Activated effector memory CD4-positive, alpha-beta T cell treated with anti-CD3 and anti-CD28 coated beads, Interleukin-2, amount 50 U/mL, for 16 hours (primary cell): ENCODE data around the gene MLEC.

ENCODE experiments used
- DNase-seq: peaks from one replicate; pipeline ENCODE4 v3.0.0-alpha.2; 2020

Gene MLEC

GRCh38 chr12:120750806-120751205, 63.9 kb downstream of the MLEC start:
- no peak for DNase-seq

GRCh38 chr12:120751389-120751788, 64.4 kb downstream of the MLEC start:
- DNase-seq, result no peak
